Esophagus muscularis mucosa (tissue), 4 donors: ENCODE results near the gene RABL2B. TPM values are rescaled to one million over a fixed set of nuclear protein-coding genes. Genes with fewer than 3 reads are reported as not detected.
A peak's percentile ranks its signal among the peaks of the same experiment; 100 is the strongest.
"Not testable (repeated sequence)": the region's sequence is repeated elsewhere in the genome, so short reads cannot be mapped to it uniquely, and the experiment has no call there.

Source experiments
- DNase-seq: peaks from one replicate; pipeline ENCODE4 v3.0.0-alpha.2; 2017; ENCODE audit errors: extremely low spot score
- H3K27ac ChIP-seq, 4 donors: fragments of 200-600 bp; sonication (generic); replicated peaks in 1 of 4; 1 replicate in 3 of 4; 2 replicates in 1 of 4; pipeline ENCODE4 v1.5.1; 2016 to 2019; ENCODE audit warnings: mild to moderate bottlenecking in 1 of 4
- H3K27me3 ChIP-seq, 4 donors: fragments of 200-600 bp; sonication (generic); one replicate each; pipeline versions ENCODE4 v1.5.1 to v1.6.0; 2016 to 2019
- H3K36me3 ChIP-seq, 4 donors: fragments of 200-600 bp; sonication (generic); one replicate each; pipeline ENCODE4 v1.5.1; 2016 to 2019
- H3K4me1 ChIP-seq, 4 donors: fragments of 200-600 bp; sonication (generic); one replicate each; pipeline ENCODE4 v1.5.1; 2016 to 2019
- H3K4me3 ChIP-seq, 4 donors: fragments of 200-600 bp; sonication (generic); 1 replicate in 2 of 4; 2 replicates in 2 of 4; pipeline ENCODE4 v1.5.1; 2016 to 2019; ENCODE audit warnings: mild to moderate bottlenecking in 4 of 4, moderate library complexity in 1 of 4
- H3K9me3 ChIP-seq, 4 donors: fragments of 200-600 bp; sonication (generic); 1 replicate in 3 of 4; 2 replicates in 1 of 4; pipeline ENCODE4 v1.5.1; 2016 to 2019
- CTCF ChIP-seq, 3 experiments: fragments of 200-600 bp in 2 of 3; fragments of 450-650 bp in 1 of 3; sonication (generic) in 2 of 3; IDR thresholded peaks; one replicate each; pipeline ENCODE4 v1.5.1; 2017 to 2019; ENCODE audit warnings: antibody characterized with exemption in 3 of 3, mild to moderate bottlenecking in 2 of 3, moderate library complexity in 1 of 3
- WGBS: methylation state at CpG from one replicate; pipeline ENCODE4 v1.1.5; 2018; 5-methylcytosine and 5-hydroxymethylcytosine counted together
- intact Hi-C: fragments of 100-400 bp; cut with DNase I; formaldehyde crosslinking; loops from one replicate; pipeline ENCODE4 v1.15.1; 2023
- total RNA-seq, 4 donors: library from RNA; depleted of rRNA; stranded (reverse); fragments of >200 nt; gene quantifications; one replicate each; pipeline versions ENCODE4 v1.1.0 to v1.2.1, GENCODE V29; 2016

RABL2B gene
- total RNA-seq, 4 donors from 2014 or later: 9.9 to 18.3 (median 12.4) TPM

DNA sequence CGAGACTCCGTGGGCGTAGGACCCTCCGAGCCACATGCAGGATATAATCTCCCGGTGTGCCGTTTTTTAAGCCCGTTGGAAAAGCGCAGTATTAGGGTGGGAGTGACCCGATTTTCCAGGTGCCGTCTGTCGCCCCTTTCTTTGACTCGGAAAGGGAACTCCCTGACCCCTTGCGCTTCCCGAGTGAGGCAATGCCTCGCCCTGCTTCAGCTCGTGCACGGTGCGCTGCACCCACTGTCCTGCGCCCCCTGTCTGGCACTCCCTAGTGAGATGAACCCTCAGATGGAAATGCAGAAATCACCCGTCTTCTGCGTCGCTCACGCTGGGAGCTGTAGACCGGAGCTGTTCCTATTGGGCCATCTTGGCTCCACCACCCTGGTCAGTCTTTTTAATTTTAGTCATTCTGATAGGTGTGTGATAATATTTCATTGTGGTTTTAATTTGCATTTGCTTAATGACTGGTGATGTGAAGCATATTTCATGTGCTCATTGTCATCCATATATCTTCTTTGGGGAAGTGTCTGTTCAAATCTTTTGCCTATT is 26.4 kb downstream of the RABL2B start:
- peak in 2 of 3 experiments; percentile 18 to 26 for TF ChIP-seq CTCF (IDR thresholded peaks at IDR 0.05)
- H3K4me1 ChIP-seq: peaks cover 8 to 13% (median 8%) of the 10 kb centered on the region in 4 donors
- H3K9me3 ChIP-seq, H3K36me3 ChIP-seq, H3K27me3 ChIP-seq, DNase-seq, intact Hi-C loops: not testable (repeated sequence)
- H3K4me3 ChIP-seq: peak overlapping the region; percentile 46 to 70 (median 52)
- peak overlapping the region in 1 of 4 donors; percentile 55 for H3K27ac ChIP-seq
- WGBS: 0% methylated on average over 15 of the region's 24 CpGs

- DNase-seq, H3K9me3 ChIP-seq, H3K27ac ChIP-seq, H3K27me3 ChIP-seq, H3K36me3 ChIP-seq, intact Hi-C loops: not testable (repeated sequence)
- 30% methylated on average over 2 of the region's 9 CpGs for WGBS
- peak overlapping the region; percentile 46 to 70 (median 52) for H3K4me3 ChIP-seq
- peaks cover 8 to 13% (median 8%) of the 10 kb centered on the region in 4 donors for H3K4me1 ChIP-seq
These were observed 27.0 kb downstream of the RABL2B start for GRCh38 chr22:50756406-50756805.

- H3K36me3 ChIP-seq, H3K4me3 ChIP-seq, H3K27ac ChIP-seq, DNase-seq, H3K27me3 ChIP-seq, intact Hi-C loops, H3K9me3 ChIP-seq: not testable (repeated sequence)
- 87% methylated on average over 20 of the region's 20 CpGs for WGBS
- peaks cover 8 to 13% (median 8%) of the 10 kb centered on the region in 4 donors for H3K4me1 ChIP-seq
These were observed 28.2 kb downstream of the RABL2B start for GRCh38 chr22:50755251-50755650.

DNA sequence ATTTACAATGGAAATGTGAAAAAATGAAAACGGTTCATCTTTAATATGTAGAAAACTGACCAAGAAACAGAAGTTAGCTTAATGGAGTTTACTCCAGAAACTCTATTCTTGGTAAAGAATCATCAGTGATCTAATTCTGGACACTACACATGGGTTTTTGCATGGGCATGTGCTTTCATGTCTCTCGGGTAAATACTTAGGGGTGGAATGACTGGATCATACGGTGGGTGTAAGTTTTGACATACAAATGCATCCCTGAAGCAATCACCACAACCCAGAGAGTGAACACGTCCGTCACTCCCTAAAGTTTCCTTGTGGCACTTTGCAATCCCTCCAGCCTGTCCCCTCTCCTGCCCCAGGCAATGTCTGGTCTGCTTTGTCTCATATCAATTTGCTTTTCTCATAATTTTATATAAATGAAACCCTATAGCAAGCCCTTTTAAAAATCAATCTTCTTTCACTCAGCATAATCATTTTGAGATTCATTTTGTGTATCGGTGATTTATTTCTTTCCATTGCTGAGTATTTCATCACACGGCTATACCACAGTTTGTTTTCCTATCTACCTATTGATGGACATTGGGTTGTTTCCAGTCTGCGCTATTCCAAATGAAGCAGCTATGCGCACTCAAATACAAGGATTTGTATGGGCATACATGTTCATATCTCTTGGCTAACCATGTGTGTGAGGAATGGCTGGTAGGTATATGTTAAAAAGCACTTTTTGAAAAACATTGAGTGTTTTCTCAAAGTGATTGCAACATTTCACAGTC is 33.9 kb downstream of the RABL2B start:
- DNase-seq, H3K9me3 ChIP-seq, H3K4me1 ChIP-seq, intact Hi-C loops, H3K27ac ChIP-seq, H3K27me3 ChIP-seq, H3K4me3 ChIP-seq, H3K36me3 ChIP-seq: not testable (repeated sequence)
- 74% methylated on average over 9 of the region's 9 CpGs for WGBS

DNA sequence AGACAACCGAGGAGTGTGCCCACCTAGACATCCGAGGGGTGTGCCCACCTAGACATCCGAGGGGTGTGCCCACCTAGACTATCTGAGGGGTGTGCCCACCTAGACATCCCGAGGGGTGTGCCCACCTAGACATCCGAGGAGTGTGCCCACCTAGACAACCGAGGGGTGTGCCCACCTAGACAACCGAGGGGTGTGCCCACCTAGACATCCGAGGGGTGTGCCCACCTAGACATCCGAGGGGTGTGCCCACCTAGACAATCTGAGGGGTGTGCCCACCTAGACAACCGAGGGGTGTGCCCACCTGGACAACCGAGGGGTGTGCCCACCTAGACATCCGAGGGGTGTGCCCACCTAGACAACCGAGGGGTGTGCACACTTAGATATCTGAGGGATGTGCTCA is 34.8 kb downstream of the RABL2B start:
- H3K27me3 ChIP-seq, H3K27ac ChIP-seq, H3K9me3 ChIP-seq, DNase-seq, intact Hi-C loops, H3K4me1 ChIP-seq, H3K4me3 ChIP-seq, H3K36me3 ChIP-seq: not testable (repeated sequence)
- 71% methylated on average over 6 of the region's 13 CpGs for WGBS

DNA sequence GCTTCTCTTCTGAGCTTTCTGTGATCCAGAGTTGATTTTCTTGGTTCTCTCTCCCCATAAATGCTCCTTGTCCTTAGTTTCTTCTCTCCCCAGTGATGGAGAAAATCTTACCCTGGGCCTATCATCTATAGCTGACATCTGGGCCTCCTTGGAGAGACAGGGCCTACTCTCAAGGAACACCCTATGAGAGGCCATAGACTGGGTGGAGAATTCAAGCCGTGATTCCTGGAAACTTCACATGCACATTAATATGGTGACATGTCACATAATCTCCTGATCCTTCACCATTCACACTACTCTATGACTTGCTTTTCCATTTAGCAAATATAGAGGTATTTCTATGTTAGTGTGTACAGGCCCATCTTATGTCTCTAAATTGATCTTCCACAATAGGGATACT is 35.9 kb downstream of the RABL2B start:
- H3K27ac ChIP-seq, intact Hi-C loops, H3K4me3 ChIP-seq, DNase-seq, H3K27me3 ChIP-seq, H3K36me3 ChIP-seq, H3K9me3 ChIP-seq, H3K4me1 ChIP-seq: not testable (repeated sequence)
- 85% methylated on average over 1 of the region's 1 CpG for WGBS

DNA sequence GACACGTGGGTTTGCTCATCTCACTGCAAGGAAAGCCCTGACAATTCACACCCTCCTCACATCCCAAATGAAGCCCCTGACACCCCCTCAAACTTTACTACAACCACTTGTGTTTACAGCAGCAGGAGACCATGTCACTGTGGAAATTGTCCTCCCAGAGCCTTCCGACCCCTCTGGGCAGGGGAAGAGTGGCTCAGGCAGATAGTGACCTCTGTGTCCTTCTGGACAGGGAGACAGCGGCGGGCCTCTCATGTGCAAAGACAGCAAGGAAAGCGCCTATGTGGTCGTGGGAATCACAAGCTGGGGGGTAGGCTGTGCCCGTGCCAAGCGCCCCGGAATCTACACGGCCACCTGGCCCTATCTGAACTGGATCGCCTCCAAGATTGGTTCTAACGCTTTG is 39.0 kb downstream of the RABL2B start:
- intact Hi-C loops, H3K36me3 ChIP-seq, H3K27me3 ChIP-seq, H3K9me3 ChIP-seq, DNase-seq, H3K4me1 ChIP-seq, H3K27ac ChIP-seq, H3K4me3 ChIP-seq: not testable (repeated sequence)
- 63% methylated on average over 4 of the region's 12 CpGs for WGBS

GRCh38 chr22:50740714-50741113 is 42.7 kb downstream of the RABL2B start:
- 90% methylated on average over 5 of the region's 5 CpGs for WGBS
- H3K4me1 ChIP-seq, H3K9me3 ChIP-seq, DNase-seq, H3K27ac ChIP-seq, H3K36me3 ChIP-seq, intact Hi-C loops, H3K4me3 ChIP-seq: not testable (repeated sequence)
- peaks cover 0 to 22% (median 0%) of the 10 kb centered on the region in 4 donors for H3K27me3 ChIP-seq
